GM21447 (cell line): Measurements from ENCODE around the gene SLC12A5.

Experiments
- ATAC-seq: cut with Tn5 transposase; IDR thresholded peaks from one replicate; pipeline ENCODE4 v1.9.1; 2021; ENCODE audit not compliant: unreplicated experiment

Gene SLC12A5

GRCh38 chr20:46025376-46025783 is 3.6 kb upstream of the SLC12A5 start:
- no peak for ATAC-seq

- no peak for ATAC-seq
Measured at GRCh38 chr20:46027245-46027853, 1.7 kb upstream of the SLC12A5 start.

- no peak for ATAC-seq
Measured at GRCh38 chr20:46028110-46028509, 905 bp upstream of the SLC12A5 start.

GRCh38 chr20:46030284-46031013 is 1.4 kb downstream of the SLC12A5 start:
- ATAC-seq = no peak

GRCh38 chr20:46031014-46031569 is 2.1 kb downstream of the SLC12A5 start:
- ATAC-seq = no peak

GRCh38 chr20:46031701-46032254 is 2.8 kb downstream of the SLC12A5 start:
- no peak for ATAC-seq

GRCh38 chr20:46034039-46034438 is 5.0 kb downstream of the SLC12A5 start:
- ATAC-seq = no peak

GRCh38 chr20:46035253-46035652 is 6.2 kb downstream of the SLC12A5 start:
- ATAC-seq = no peak

GRCh38 chr20:46035713-46036112 is 6.7 kb downstream of the SLC12A5 start:
- no peak for ATAC-seq

- no peak for ATAC-seq
Measured at GRCh38 chr20:46036370-46036769, 7.4 kb downstream of the SLC12A5 start.

GRCh38 chr20:46037036-46037435 is 8.0 kb downstream of the SLC12A5 start:
- no peak for ATAC-seq

GRCh38 chr20:46040902-46041535 is 12.0 kb downstream of the SLC12A5 start:
- no peak for ATAC-seq

GRCh38 chr20:46043556-46043955 is 14.5 kb downstream of the SLC12A5 start:
- no peak for ATAC-seq

- ATAC-seq = no peak
Measured at GRCh38 chr20:46044896-46045295, 15.9 kb downstream of the SLC12A5 start.

GRCh38 chr20:46046588-46047310 is 17.7 kb downstream of the SLC12A5 start:
- no peak for ATAC-seq

GRCh38 chr20:46047821-46048220 is 18.8 kb downstream of the SLC12A5 start:
- ATAC-seq = no peak

- no peak for ATAC-seq
Measured at GRCh38 chr20:46049190-46049589, 20.2 kb downstream of the SLC12A5 start.

GRCh38 chr20:46049815-46050214 is 20.8 kb downstream of the SLC12A5 start:
- ATAC-seq = no peak

- no peak for ATAC-seq
Measured at GRCh38 chr20:46050444-46050843, 21.4 kb downstream of the SLC12A5 start.

GRCh38 chr20:46050885-46051284 is 21.9 kb downstream of the SLC12A5 start:
- no peak for ATAC-seq
